Amniotic stem cell (primary cell): ENCODE results near the gene TGFBR2.

Experiments
- DNase-seq: peaks from one replicate; lab custom pipeline; 2025; lab: John Stamatoyannopoulos, UW

The TGFBR2 gene

GRCh38 chr3:30637310-30638219 is 31.2 kb downstream of the TGFBR2 start:
- no peak for DNase-seq

DNA sequence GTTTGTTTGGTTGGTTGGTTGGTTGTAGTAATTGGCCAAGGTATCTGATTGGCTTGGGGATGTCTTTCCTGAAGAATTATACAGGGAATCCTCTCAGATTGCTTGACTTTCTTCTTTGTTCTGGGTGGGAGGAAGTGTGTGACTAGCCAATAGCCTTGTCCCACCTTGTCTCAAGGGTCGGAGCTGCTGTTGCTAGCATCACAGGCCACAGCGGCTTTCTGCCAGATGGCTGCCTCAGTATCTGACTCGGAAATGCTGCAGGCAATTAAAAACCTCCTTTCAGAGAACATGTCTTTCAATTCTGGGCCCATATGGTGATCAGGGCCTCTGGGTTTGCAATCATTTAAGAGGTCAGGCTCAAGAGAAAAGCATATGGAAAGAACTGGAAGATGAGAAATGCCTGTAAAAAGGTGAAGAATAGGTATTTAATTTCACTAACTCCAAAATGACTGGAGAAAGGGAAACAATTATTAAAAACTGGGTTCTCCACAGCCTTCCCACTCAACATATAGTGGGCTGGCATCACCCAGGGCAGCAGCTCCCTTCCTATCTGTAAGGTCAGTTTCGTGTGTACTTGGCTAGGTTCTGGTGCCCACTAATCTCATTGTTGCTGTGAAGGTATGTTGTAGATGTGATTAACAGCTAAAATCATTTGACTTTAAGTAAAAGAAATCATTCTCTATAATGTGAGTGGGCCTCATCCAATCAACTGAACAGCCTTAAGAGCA is 32.4 kb downstream of the TGFBR2 start:
- no peak for DNase-seq

DNA sequence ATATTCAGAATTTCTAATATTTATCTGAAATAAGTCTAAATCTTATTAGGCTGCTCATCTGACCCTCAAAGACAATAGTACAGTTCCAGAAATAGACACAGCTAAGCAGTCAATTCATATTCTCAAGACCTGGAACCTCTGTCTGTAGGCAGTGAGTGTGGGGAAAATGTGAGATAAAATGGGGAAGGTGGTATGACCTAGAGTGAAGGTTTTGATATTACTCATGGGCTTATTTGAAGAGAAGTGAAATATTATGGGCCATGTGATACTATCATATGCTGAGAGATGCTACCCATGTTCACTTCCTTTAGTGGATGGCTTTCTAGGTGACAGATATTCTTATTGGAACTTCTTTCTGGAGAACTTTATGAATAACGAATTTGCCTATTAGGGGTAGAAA is 33.5 kb downstream of the TGFBR2 start:
- no peak for DNase-seq

- no peak for DNase-seq
Measured at GRCh38 chr3:30640851-30641250, 34.5 kb downstream of the TGFBR2 start.

- no peak for DNase-seq
Measured at GRCh38 chr3:30641416-30642251, 35.2 kb downstream of the TGFBR2 start.

DNA sequence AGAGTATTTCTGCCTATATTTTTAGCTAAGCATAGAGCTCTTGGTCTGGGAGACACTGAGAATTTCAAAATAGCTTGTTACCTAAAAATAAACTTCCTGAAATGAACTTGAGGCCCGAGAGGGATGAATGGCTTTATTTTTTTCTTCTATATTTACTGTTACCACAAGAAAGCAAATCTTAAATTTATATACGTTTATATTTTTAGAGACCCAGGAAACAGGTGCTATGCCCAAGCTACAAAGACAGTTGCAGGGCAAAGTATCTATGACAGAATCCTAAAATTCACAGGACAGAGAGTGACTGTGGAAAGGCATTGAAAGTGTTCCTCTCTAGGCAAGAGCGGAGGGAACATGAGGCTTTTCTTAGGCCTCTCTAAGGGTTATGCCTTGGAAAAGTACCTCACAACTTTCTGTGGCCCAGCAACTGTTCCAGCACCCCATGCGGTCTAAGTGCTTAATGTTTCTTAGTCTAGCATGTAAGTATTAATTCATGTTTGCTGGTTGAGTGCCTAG is 36.5 kb downstream of the TGFBR2 start:
- DNase-seq: no peak

- DNase-seq: no peak
Measured at GRCh38 chr3:30643763-30644462, 37.5 kb downstream of the TGFBR2 start.

GRCh38 chr3:30644615-30645014 is 38.2 kb downstream of the TGFBR2 start:
- DNase-seq: no peak

- no peak for DNase-seq
Measured at GRCh38 chr3:30645077-30645476, 38.7 kb downstream of the TGFBR2 start.

DNA sequence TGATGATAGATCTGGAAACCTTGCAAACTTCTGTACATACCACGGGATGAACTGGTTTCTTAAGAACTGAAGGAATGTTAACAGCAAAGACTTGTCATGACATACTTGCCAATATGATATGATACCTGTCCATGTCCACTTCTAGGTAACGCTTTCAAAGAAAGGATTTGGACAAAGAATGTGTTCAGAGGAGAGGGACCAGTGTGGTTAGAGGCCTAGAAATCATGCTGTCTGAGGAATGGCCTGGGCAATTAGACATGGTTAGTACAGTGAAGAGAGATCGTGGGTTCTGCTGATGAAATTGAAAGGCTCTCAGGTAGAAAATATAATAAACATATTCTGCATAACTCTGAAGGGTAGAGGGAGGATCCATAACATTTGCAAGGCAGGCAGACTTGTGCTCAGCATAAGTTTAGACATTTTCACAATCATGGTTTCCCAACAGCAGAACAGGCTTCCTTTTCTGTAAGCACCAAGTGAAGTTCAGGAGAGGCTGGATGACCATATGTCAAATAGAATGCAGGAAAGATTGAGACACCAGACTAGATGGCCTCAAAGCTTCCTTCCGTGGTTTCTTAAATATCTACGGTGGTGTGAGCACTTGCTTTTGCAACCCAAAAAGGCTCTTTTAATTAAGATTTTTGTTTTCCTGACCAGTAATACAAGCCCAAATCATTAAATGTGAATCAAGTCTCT is 39.9 kb downstream of the TGFBR2 start:
- no peak for DNase-seq

DNA sequence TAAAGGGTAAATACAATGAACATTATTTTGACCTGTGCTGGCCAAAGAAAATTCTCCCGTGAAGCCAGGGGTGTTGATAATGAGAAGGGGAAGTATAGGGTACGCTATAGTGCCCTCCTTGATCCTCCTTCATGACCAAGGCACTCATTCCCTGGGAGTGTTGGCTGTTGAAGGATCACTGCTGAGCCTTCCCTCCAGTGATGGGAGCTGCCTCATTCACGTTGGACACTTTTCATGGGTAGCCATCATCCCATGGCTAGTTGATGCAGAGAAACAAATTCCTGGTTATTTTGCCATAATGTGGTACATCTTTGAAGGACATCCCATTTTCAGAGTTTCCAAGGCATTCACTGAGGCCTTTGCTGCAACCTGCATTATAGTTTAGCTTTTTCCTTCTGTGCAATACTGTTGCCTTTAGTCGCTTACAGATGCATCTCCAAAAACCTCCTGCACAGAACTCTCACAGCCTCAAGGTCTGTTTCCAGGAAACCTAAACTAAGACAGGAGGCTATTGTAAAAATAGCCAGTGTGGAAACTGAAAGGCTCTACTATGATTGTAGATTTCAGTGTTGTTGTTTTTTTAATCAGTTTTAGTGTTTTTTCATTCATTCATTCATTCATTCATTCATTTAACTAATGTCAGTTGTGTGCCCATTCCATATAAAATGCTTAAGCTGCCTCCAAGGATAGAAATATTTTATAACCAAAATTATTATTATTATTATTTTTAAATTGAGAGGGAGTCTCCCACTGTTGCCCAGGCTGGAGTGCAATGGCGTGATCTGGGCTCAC is 40.8 kb downstream of the TGFBR2 start:
- DNase-seq: no peak

GRCh38 chr3:30648670-30649357 is 42.4 kb downstream of the TGFBR2 start:
- no peak for DNase-seq

- peak; percentile 52 for DNase-seq
Measured at GRCh38 chr3:30649572-30650318, 43.3 kb downstream of the TGFBR2 start.

GRCh38 chr3:30650348-30650995 is 44.1 kb downstream of the TGFBR2 start:
- no peak for DNase-seq

DNA sequence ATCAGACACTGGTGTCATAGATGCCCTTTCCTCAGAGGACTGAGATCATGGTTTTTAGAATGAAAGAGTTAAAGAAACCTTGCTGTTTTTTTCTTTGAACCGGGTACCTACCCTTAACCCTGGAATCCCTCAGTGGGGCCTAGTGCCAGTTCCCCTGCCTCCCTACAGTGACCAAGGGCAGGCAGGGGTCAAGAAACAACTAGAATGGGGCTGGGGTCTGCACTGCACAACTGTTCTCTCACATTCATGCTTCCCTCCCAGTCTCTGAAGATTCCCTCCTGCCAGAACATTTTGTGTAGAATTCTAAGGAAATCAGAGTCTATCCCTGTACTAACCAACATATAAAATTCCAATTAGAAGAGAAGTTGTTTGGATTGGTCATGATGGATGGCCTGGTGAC is 47.9 kb downstream of the TGFBR2 start:
- DNase-seq: no peak

GRCh38 chr3:30655187-30655812 is 48.9 kb downstream of the TGFBR2 start:
- no peak for DNase-seq

DNA sequence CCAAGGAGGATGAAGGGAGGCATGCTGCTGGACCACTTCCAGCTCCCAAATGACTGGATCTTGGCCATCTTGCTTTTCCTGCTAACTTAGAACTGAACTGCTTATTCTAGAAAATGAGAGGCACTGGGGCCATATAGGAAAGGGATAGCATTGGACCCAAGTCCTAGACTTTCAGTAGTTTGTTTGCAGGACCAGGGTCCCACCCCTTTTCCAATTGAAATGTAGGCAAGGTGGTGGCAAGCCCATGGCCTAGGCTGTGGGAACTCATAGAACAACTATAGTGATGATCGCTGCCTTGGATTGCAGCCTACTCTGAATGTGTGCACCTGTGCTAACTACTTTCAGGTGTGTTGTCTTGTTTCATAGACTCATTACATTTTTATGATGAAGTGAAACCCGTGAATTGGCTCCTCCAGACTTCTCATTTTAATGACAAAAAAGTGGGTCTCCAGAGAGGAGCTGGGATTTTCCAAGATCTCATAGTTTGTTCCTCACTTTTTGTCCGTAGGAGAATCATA is 50.3 kb downstream of the TGFBR2 start:
- no peak for DNase-seq
